GM19099 (cell line): Measurements from ENCODE around the gene ASPDH.

Experiments
- POLR2A ChIP-seq: IDR thresholded peaks from 3 replicates; pipeline ENCODE4 v1.6.1; 2011; ENCODE audit warnings: low read depth; ENCODE audit not compliant: insufficient read length; ENCODE audit errors: extremely low read depth

ASPDH gene

GRCh38 chr19:50510700-50511068 is 3.0 kb downstream of the ASPDH start:
- TF ChIP-seq POLR2A: no peak

GRCh38 chr19:50510121-50510670 is 3.5 kb downstream of the ASPDH start:
- no peak for TF ChIP-seq POLR2A

- TF ChIP-seq POLR2A: no peak
These were observed 4.3 kb downstream of the ASPDH start for GRCh38 chr19:50509366-50509765.

- TF ChIP-seq POLR2A: no peak
These were observed 4.9 kb downstream of the ASPDH start for GRCh38 chr19:50508843-50509190.

GRCh38 chr19:50507376-50507775 is 6.3 kb downstream of the ASPDH start:
- TF ChIP-seq POLR2A: no peak

GRCh38 chr19:50506700-50507099 is 7.0 kb downstream of the ASPDH start:
- no peak for TF ChIP-seq POLR2A

GRCh38 chr19:50505856-50506611 is 7.7 kb downstream of the ASPDH start:
- TF ChIP-seq POLR2A: no peak

GRCh38 chr19:50501568-50502475 is 11.9 kb downstream of the ASPDH start:
- no peak for TF ChIP-seq POLR2A

- TF ChIP-seq POLR2A: no peak
These were observed 12.5 kb downstream of the ASPDH start for GRCh38 chr19:50501186-50501567.

GRCh38 chr19:50500753-50501151 is 13.0 kb downstream of the ASPDH start:
- no peak for TF ChIP-seq POLR2A

- TF ChIP-seq POLR2A: no peak
These were observed 13.5 kb downstream of the ASPDH start for GRCh38 chr19:50500060-50500752.

GRCh38 chr19:50498219-50499056 is 15.3 kb downstream of the ASPDH start:
- TF ChIP-seq POLR2A: no peak

- TF ChIP-seq POLR2A: no peak
These were observed 16.7 kb downstream of the ASPDH start for GRCh38 chr19:50497022-50497405.
